ENCODE results near the gene IL1RAPL2. TPM values are rescaled to one million over a fixed set of nuclear protein-coding genes. Genes with fewer than 3 reads are reported as not detected.

The IL1RAPL2 gene
- total RNA-seq, 1 experiment from 2014 or later: 1.6 TPM

DNA sequence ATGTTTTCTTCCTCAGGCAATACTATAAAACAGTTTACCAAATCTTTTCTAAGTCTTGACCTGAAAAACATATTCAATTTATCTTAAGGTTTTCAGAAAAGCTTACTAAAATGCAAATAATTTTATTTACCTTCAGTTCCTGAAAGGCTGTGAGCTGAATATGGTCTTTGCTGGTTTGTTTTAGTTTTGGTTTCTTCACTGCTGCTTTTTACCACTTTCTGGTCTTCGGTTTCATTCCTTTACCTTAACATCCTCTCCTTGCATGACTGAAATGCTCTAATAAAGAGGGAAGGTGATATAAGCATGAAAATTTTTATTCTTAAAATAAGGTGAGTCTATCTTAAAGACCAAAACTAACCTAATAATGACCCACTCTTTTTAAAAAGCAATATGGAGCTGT is 1159.2 kb downstream of the IL1RAPL2 start:
- H4K20me1 ChIP-seq (ENCODE audit: insufficient read depth): no peaks in the 10 kb centered on the region; the same call in 1 of the 2 replicates
- ChIA-PET POLR2A (ENCODE audit: unreplicated experiment) (no interaction called here), CTCF (no interaction called here)

DNA sequence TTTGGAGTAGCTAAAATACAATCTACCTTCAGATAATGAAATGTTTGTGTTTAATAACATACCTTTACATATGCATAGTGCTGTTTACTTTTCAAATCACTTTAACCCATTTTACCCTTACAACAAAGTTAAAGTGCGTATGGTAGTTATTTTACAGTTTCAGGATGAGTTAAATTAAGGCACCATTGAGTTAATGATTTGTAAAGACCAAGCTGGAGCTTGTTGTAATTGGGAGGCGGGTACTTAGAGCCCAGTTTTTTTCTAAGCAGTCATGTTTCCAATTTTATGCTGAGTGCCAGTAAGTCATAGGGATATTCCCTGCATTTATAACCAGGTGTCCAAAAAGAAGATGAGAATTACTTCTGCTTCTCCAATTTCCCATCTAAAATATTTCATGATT is 1172.2 kb downstream of the IL1RAPL2 start:
- CTCF ChIA-PET: no interaction called here
- H2AFZ ChIP-seq: no peak overlapping the region
- H3K79me2 ChIP-seq (ENCODE audit: low read depth): no peaks in the 10 kb centered on the region
- H3K4me3 ChIP-seq: no peak overlapping the region
- intact Hi-C loops (cut with micrococcal nuclease; ENCODE audit: unreplicated experiment): no loop called here
- no peak overlapping the region for H3K27ac ChIP-seq
- POLR2A ChIA-PET (ENCODE audit: unreplicated experiment): no interaction called here
- H3K4me1 ChIP-seq (replicated peaks; ENCODE audit: insufficient read depth): no peaks in the 10 kb centered on the region
- no peaks in the 10 kb centered on the region for H3K9me2 ChIP-seq (ENCODE audit: insufficient read depth)
- H3K36me3 ChIP-seq (ENCODE audit: low read depth): no peaks in the 10 kb centered on the region
- no TSS peak for BruUV-seq (replicated peaks)
- DNase-seq: no peak
- no peak overlapping the region for H3K4me2 ChIP-seq
- H3K9me3 ChIP-seq (ENCODE audit: insufficient read depth, low read depth): no peaks in the 10 kb centered on the region
- no peaks in the 10 kb centered on the region for H3F3A ChIP-seq (ENCODE audit: insufficient read depth, low read depth)
- no peaks in the 10 kb centered on the region for H4K20me1 ChIP-seq (ENCODE audit: insufficient read depth)
- TF ChIP-seq, protein P1, sequence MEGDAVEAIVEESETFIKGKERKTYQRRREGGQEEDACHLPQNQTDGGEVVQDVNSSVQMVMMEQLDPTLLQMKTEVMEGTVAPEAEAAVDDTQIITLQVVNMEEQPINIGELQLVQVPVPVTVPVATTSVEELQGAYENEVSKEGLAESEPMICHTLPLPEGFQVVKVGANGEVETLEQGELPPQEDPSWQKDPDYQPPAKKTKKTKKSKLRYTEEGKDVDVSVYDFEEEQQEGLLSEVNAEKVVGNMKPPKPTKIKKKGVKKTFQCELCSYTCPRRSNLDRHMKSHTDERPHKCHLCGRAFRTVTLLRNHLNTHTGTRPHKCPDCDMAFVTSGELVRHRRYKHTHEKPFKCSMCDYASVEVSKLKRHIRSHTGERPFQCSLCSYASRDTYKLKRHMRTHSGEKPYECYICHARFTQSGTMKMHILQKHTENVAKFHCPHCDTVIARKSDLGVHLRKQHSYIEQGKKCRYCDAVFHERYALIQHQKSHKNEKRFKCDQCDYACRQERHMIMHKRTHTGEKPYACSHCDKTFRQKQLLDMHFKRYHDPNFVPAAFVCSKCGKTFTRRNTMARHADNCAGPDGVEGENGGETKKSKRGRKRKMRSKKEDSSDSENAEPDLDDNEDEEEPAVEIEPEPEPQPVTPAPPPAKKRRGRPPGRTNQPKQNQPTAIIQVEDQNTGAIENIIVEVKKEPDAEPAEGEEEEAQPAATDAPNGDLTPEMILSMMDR (conservative IDR thresholded peaks at IDR 0.05): no peak
- no peaks in the 10 kb centered on the region for H3K27me3 ChIP-seq (ENCODE audit: insufficient read depth, low read depth)

More for the DNA sequence above, 1159.2 kb downstream of the IL1RAPL2 start:
- Histone ChIP-seq H2AFZ (no peak overlapping the region), H3K27me3 (ENCODE audit: insufficient read depth, low read depth) (no peaks in the 10 kb centered on the region), H3K36me3 (ENCODE audit: low read depth) (no peaks in the 10 kb centered on the region), H3K4me3 (no peak overlapping the region), H3K79me2 (ENCODE audit: low read depth) (no peaks in the 10 kb centered on the region), H3F3A (ENCODE audit: insufficient read depth, low read depth) (no peaks in the 10 kb centered on the region), H3K9me2 (ENCODE audit: insufficient read depth) (no peaks in the 10 kb centered on the region), H3K4me1 (replicated peaks; ENCODE audit: insufficient read depth) (no peaks in the 10 kb centered on the region), H3K27ac (no peak overlapping the region), H3K9me3 (ENCODE audit: insufficient read depth, low read depth) (no peaks in the 10 kb centered on the region), H3K4me2 (no peak overlapping the region)
- BruUV-seq (replicated peaks): no TSS peak
- no peak for TF ChIP-seq EZH2 (IDR thresholded peaks at IDR 0.05; ENCODE audit: low read depth)
- TF ChIP-seq, protein P1 (conservative IDR thresholded peaks at IDR 0.05): no peak
- intact Hi-C loops (cut with micrococcal nuclease; ENCODE audit: unreplicated experiment): no loop called here
- no peak for DNase-seq

DNA sequence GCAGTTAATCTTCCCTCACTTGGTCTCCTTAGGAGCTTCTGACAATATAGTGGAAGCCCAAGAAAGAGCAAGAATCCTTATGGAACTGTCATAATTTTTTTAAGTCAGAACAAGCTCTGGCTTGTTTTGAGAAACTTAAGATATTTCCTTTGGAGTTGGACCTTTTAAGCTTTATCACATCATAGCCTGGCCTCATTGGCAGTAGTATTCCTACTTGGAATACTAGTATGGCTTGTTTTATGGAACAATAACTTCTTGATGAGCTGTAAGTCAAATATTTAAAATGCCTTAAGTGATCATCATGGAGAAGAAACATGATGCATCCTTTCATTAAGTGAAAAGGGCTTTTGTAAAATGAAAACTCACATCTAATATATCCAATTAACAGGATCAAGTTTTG is 1178.3 kb downstream of the IL1RAPL2 start:
- Histone ChIP-seq H3K27me3 (ENCODE audit: insufficient read depth, low read depth) (no peaks in the 10 kb centered on the region), H3K9me3 (ENCODE audit: insufficient read depth, low read depth) (no peaks in the 10 kb centered on the region), H2AFZ (no peak overlapping the region), H3K36me3 (ENCODE audit: low read depth) (no peaks in the 10 kb centered on the region), H3K4me3 (no peak overlapping the region), H3F3A (ENCODE audit: insufficient read depth, low read depth) (no peaks in the 10 kb centered on the region), H3K79me2 (ENCODE audit: low read depth) (no peaks in the 10 kb centered on the region), H3K4me2 (no peak overlapping the region), H3K27ac (no peak overlapping the region), H3K4me1 (replicated peaks; ENCODE audit: insufficient read depth) (no peaks in the 10 kb centered on the region), H4K20me1 (ENCODE audit: insufficient read depth) (no peaks in the 10 kb centered on the region), H3K9me2 (ENCODE audit: insufficient read depth) (no peaks in the 10 kb centered on the region)
- POLR2A ChIA-PET (ENCODE audit: unreplicated experiment): no interaction called here
- BruUV-seq (replicated peaks): no TSS peak
- CTCF ChIA-PET: no interaction called here
- TF ChIP-seq, protein P1 (conservative IDR thresholded peaks at IDR 0.05): no peak
- no peak for TF ChIP-seq EZH2 (IDR thresholded peaks at IDR 0.05; ENCODE audit: low read depth)
- no peak for DNase-seq
- intact Hi-C loops (cut with micrococcal nuclease; ENCODE audit: unreplicated experiment): no loop called here

Measured in PC-9 (cell line).